HG02642 (cell line): Measurements from ENCODE around the gene NLRP5.
"Not testable (repeated sequence)": the region's sequence is repeated elsewhere in the genome, so short reads cannot be mapped to it uniquely, and the experiment has no call there.

ENCODE experiments used
- ATAC-seq: cut with Tn5 transposase; IDR thresholded peaks from one replicate; pipeline ENCODE4 v1.9.1; 2021; ENCODE audit warnings: mild to moderate bottlenecking; ENCODE audit not compliant: unreplicated experiment, poor library complexity

NLRP5 gene

DNA sequence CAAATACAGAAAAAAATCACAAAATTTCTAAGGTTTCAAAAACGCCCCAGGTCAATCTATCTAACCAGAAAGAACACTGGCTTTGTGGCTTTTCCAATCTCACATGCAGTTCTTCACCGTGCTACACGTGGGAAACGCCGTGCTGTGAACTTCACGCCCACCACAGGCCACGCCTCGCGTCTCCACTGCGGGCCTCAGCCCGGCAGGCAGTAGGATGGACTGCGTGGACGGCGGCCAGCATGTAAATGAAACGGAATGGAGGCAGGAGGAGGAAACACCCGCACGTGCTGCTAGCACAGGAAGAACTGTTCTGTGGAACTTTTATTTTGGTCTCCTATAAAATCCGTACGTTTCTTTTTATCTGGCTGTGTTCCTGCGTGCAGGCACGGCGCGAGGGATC is 110.7 kb downstream of the NLRP5 start:
- no peak for ATAC-seq

DNA sequence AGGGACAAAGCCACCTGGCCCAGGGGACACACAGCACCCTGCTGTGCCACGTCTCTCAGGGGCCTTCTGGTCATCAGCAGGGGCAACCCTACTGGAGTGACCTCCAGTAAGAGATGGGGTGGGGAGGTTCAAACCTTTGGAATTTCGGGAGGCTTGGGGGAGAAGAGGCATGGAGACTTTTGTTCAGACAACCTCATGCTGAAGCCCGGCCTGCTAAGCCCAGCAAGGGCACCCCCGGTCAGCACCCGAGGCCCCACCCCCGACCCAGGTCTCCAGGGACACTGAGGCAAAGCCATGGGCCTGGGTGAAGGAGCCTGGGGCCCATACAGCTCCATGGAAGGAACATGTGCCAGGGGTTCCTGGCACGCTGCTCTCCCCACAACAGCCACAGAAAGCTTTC is 111.2 kb downstream of the NLRP5 start:
- ATAC-seq, result no peak

DNA sequence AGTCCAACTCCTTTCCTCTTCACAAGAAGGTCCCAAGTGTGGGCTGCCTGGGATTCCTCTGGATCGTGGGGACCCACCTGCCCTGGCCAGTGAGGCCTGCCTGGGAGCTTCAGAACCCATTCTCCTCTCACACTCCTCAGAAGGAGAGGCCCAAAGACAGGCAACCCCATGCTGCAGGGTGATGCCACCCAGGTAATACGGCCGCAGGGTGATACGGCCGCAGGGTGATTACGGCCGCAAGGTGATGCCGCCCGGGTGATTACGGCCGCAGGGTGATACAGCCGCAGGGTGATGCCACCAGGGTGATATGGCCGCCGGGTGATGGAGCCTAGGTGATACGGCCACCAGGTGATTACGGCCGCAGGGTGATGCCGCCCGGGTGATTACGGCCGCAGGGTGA is 111.7 kb downstream of the NLRP5 start:
- ATAC-seq, result not testable (repeated sequence)

DNA sequence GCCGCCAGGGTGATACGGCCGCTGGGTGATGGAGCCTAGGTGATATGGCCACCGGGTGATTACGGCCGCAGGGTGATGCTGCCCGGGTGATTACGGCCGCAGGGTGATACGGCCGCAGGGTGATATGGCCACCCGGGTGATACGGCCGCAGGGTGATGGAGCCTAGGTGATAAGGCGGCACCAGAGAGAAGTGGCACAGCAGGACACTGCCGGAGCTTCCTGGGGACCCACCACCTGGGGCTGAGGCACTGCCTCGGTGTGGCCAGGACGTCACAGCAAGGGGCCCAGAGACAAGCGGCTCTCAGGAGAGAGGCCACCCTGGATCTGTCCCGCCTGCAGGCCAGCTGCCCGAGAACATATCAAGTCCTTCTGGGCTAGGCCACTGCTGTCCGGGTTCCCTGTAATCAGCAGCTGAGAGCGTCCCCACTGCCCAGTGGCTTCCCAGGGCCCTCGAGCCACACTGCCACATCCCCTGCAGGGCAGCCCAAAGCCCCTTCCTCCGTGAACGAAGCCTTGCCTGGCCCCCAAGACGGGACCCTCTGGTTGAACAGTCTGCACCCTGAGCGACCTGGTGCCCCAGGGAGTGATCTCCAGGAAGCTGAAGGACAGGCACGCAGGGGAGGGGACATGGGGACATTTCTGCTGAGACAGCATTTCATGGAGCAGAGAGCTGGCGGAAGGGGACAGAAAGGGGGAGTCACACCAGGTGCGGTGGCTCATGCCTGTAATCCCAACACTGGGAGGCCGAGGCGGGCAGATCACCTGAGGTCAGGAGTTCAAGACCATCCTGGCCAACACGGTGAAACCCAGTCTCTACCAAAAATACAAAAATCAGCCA is 112.4 kb downstream of the NLRP5 start:
- ATAC-seq, result no peak

DNA sequence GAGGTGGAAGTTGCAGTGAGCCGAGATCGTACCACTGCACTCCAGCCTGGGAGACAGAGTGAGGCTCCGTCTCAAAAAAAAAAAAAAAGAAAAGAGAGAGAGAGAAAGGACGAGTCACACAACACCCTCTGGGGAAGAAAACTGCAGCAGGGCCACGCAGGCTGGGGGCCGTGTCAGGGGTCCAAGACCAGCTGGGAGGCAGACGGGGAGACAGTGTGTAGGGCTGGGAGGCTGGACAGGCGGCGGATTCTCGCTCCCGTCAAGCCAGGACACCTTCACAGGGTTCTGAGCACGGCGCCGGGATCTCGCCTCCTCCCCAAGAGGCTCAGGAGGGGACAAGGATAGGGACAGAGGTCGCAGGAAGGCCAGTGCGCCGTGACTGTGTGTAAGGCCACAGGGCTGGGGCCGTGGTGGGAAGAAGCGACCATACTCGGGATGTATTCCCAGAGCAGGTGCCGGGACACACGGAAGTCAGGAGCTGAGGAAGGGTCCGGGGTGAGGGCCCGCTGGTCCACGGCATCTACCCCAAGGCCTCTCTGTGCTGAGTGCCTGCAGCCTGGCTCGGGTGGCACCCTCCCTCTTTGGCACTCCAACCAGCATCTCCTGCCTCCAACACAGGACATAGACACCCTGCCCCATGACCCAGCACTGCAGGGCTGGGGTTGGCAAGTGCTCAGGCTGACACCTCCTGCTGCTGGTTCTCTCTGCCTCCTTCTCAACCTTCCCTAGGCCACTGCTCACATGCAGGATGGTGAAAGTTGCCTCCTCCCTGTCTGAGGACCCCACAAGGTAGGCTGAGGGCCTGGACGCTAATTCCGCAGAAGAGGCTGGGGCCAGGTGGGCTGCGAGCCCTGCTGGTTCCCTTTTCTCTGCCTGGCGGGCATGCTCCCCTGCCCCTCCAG is 113.3 kb downstream of the NLRP5 start:
- ATAC-seq, result no peak

DNA sequence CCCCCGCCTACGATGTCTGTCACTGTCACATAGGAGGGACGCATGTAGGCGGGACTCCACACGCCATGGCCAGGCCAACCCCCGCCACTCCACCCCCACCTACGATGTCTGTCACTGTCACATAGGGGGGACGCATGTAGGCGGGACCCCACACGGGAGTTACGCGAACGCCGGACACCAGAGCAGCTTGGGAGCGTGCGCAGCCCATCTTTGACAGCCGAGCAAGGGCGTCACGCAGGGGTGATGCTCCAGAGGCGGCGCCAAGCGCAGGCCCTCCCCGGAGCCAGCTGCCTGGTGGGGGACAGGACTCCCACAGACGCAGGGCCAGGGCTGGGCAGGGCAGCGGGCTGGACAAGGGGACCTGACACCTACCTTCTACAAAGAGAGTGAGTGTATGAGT is 114.5 kb downstream of the NLRP5 start:
- no peak for ATAC-seq

DNA sequence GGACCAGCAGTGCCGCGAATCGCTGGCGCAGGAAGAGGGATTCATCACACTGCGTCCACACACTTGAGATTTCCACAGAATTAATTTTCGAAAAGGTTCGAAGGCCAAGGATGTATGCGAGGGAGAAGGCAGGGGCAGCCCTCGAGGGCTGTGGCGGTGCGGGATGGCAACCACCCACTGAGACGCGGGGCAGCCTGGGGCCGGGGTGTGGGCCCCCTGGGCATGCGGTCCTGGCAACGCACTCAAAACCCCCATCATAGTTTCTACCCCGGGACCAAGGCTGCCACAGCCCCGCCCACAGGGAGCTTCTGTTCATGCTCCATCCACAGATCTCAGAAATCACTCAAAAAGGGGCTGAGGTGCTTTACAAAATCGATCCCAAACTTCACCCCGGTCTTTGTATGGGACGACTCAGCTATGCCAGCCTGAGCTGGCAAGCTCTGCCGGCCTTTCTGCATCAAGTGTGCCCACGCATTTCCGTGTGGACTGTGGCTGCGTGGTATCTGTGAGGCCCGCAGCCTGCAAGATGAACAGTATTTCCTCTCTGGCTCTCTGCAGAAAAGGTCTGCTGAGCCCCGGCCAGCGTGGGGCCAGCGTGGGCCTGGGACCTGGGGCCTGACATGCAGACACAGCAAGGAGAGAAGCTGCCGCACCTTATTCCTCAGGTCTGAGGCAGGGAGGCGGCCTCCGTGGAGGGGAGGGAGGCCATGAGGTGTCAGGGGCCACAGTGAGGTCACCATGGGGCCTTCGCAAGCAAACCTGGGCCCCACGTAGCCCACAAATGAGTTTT is 115.4 kb downstream of the NLRP5 start:
- no peak for ATAC-seq

DNA sequence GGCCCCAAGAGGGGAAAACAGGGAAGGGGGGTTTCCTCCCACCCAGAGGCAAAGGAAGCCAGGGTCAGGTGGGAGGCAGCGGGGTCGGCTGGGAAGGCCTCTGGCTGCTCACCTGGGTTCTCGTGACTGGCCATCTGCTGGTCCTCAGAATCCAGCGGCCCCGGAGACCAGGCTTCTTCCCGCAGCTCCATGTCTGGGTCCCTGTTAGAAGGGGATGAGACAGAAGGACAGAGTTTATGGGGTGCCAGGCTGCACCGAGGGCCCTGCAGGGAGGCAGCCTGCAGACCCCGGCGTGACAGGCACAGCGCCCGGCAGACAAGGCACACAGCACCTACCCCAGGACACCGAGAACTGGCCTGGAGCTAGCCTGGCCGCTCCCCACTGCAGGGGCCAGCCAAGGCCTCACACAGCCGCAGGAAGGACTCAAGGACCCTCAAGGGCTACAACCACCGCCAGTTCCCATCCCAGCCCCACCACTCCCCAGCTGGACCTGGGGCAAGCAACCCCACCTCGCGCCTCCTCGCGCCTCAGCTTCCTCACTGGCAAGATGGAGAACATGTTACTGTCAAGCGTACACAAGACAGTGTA is 116.5 kb downstream of the NLRP5 start:
- no peak for ATAC-seq

DNA sequence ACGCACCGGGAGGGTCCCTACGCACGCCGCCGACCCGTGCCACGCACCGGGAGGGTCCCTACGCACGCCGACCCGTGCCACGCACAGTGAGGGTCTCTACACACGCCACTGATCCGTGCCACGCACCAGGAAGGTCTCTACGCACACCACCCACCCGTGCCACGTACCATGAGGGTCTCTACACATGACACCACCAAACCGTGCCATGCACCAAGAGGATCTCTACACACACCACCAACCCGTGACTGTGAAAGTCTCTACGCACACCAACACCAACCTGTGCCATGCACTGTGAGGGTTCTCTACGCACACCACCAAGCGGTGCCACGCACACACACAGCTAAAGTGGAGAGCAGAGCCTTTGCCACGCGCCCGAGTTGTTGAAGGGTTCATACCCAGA is 117.8 kb downstream of the NLRP5 start:
- no peak for ATAC-seq

DNA sequence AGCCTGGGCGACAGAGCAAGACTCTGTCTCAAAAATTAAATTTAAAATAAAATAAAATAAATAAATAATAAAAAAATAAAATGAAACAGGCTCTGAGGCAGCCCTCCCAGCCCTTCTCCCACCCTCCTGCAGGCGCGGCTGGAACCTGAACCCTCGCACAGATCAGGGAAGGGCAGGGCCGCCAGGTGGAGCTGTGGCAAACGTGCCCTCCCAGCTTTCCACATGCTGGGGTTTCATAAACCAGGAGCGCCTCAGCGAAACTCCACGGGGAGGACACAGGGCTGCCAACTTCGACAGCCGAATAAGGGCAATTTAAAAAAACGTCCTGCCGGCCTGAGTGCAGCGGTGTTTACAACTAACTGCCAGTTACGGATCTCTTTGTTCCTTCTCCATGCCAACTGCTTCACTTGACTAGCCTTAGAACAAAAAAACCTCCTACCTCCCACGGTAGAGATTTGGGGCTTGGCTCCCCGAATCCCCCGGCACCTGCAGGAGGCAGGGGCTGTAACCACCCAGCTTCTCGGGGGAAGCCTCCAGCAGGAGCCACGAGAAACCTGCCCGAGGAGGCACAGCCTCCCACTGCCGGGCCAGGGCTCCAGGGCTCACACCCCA is 118.6 kb downstream of the NLRP5 start:
- peak; percentile 39 for ATAC-seq

DNA sequence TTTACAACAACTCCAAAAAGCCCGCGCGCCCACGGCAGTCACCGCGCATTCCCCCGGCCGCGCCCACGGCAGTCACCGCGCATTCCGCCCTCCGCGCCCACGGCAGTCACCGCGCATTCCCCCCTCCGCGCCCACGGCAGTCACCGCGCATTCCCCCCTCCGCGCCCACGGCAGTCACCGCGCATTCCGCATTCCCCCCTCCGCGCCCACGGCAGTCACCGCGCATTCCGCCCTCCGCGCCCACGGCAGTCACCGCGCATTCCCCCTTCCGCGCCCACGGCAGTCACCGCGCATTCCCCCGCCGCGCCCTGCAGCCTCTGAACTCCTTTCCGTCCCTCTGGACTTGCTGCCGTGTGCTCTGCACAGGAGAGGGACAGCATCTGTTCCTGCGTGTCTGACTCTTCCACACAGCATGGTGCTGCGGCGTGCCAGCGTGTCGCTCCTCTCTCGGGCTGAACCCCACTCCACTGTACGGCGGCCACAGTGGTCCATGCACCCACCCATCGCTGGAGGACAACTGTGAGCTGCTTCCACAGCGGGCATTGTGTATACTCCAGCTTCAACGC is 119.3 kb downstream of the NLRP5 start:
- not testable (repeated sequence) for ATAC-seq

DNA sequence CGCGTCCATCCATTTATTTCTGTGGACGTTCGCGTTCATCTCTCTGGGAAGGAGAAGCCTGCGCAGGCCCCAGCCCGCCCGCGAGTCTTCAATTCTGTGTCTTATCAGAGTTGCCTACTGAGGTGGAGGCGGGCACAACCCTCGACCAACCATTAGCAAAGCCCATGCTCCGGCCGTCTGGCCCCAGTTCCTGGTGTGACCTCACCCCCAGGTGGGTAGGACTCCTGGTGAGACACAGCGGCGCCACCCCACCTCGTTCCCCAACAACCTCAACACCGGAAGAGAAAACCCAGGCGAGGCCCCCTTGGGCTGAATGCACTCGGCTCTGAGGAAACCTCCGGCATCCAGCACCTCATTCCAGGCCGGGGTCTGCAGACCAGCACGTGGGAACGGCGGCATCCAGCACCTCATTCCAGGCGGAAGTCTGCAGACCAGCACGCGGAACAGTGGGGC is 119.8 kb downstream of the NLRP5 start:
- ATAC-seq, result no peak

DNA sequence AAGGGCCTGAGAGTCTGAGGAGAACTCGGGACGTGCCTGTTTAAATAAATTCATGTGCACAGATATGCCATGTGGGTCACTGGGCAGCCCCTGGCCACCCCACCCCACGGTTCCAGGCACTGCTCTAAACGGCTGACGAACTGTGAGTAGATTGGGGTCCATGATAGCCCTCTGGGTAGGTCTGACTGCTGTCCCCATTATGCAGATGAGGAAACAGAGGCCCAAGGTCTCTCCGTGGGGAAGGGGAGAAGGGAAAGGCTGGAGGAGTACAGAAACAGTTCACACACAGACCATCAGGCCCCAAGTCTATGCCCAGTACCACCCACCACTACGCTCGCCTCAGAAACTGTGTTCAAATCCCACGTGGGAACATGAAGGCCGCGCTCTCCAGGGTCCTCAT is 120.4 kb downstream of the NLRP5 start:
- ATAC-seq, result no peak

DNA sequence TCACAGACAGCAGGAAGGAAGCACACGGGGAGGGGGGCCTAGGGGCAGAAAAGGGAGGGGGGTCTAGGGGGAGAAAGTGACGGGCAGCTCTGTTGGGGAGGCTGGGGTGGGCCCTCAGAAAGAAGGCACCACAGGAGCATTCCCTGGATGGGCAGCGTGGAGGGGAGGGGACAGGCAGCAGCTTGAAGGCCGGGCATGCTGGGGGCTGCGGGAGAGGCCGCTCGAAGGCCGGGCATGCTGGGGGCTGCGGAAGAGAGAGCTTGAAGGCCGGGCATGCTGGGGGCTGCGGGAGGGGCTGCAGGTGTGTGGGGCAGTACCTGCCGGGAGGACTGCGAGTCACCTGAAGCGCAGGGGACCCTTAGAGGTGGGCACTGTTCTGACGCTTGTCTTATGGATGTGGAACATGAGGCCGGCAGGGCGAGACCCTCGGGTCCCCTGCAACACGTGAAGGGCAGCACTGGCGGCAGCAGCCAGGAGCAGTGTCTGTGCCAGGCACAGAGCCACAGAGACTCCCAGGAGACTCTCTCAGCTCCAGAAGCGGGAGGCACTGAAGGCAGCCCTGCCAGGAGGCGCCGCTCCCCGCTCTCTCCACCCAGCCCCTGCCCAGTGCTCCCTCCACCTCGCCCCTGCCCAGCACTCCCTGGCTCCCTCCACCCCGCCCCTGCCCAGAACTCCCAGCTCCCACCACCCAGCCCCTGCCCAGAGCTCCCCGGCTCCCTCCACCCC is 121.2 kb downstream of the NLRP5 start:
- no peak for ATAC-seq

DNA sequence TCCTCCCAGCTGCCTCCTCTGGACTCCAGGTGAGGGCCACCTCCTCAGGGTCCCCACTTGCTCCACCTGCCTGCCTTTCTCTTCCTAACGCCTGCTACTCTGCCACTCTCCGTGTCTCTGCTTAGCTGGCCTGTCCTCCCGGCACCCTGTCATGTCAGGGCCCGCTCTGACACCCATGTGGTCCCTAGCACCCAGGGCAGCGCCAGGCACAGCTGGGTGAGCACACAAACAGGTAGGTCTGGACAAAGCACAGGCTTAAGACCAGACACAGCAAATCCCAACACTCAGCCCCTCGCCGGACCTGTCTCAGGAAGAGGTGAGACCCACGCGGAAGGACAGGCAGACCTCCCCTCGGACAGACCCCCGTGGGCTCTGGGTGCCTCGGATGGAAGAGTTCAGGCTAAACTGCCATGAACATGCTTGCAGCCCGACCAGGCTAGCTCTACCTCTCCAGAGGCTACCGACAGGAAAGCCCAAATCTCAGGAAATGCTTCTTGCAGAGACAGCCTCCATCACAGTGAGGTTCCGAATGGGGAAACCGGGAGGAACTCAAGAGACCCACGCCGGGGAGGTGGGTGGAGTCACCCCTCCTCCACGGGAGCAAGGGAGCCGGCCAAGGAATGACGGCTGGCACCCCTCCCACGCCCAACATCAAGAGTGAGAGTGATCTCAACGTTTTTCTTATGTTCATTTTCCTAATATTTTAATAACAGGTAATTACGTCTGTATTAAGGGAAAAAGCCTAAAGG is 122.0 kb downstream of the NLRP5 start:
- no peak for ATAC-seq

DNA sequence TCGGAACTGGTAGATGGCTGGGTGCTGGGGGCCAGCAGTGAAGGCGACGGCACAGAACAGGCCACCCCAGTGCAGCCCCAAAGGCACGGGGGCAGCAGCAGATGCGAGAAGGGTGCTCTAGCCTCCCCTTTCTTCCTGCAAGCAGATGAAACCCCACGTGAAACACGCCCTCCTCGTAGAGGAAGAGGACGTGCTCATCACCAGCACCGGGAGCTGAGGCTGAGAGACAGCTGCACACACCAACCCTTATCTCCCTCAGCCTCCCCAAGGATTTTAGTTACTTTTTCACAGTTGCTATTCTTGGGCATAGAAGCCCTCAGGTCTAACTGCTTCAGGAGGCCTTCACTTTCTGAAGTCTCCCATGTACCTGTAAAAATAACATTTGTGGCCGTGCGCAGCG is 122.7 kb downstream of the NLRP5 start:
- ATAC-seq, result no peak

DNA sequence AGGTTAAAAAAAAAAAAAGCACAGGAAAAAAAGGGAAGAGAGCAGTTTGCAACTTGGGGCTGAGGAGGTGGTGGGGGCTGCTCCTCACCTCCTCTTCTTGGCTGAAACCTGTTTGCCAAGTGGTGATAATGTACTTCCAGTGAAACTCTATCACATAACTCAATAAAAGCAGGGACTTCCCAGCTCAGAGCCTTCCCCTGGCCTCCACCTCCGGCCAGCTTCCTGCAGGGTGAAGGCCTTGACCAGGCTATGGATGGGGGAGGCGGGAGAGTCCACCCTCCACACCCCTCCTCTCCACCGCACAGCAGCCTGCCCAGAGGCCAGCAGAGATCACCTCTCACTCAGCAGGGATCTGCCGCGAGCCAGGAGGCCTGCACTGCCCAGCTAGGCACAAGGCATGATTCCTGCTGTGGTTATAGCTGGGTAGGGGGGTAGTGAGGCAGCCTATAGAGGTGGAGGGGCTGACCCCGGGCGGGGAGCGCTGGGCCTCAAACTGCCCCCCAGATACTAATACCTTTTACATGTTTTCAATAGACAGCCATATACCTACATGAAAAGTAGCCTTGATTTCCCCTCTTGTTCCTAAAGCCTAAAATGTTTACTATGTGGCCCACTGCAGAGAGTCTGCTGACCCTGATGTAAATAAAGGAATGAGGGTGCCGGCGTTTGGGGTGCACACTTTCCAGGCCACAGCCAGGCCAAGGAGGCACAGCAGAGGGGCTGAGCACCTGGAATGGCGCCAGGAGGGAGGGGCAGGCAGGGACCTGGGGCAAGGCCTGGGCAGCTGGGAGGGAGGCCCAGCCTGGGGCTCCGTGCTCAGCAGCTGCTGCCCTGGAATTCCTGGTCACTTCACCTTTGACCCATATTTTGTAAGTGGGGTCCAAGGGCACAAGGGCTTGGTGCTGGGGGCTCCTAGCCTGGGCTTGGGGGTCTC is 124.2 kb downstream of the NLRP5 start:
- ATAC-seq, result no peak
